ENCODE results near the gene TENM4.
A peak's percentile ranks its signal among the peaks of the same experiment; 100 is the strongest.

The TENM4 gene

DNA sequence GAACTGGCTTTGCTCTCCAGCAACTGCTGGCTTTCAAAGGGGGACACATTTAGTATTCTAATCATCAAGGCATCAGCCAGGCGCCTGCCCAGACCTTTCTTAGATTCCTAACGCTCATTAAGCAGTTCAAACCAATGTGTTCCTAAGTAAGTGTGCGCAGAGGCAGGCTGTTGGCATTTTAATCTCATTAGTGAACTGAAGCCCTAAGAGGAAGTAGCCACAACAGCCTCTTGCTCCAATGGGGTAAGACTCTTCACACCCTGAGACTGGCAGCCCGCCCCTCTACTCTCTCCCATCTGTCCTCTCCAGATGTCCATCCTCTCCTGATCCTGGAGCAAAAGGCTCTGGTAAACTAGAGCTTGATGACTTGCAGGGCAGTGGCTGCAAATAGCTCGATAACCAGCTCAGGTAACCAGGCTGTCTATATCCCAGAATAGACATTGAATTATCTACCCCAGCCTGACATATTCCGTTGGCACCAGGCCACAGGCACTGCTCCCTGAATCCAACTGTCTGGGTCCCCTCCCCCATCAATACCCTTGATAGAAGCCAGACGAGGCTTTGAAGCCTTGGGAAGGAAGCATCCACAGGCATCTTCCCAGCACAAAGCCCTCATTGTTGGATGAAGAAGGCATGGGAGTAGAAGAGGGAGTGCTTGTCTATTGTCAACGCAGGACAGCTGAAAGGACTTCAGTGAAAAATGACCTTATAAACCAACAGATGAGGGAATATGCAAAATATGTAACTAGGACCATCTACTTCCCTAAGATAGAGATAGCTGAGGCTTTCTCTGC is 321.1 kb downstream of the TENM4 start:
- ATAC-seq = no peak
- no peak for DNase-seq

DNA sequence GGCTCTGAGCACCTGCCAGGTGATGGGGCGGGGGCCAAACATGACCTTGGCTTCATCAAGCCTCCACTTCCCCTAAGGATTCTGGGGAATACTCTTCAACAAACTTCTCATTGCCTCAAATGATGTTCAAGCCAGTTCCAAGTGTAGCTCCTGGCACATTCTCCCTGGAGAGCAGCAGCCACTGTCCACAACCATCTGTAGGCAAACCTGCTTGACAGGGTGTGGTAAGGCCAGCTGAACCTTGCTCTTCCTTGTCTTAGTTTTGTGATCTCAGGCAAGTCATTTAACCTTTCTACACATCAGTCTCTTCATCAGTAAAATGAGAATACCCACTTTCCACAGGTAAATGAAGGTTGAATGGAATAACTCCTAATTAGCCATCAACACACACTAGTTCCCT is 323.3 kb downstream of the TENM4 start:
- DNase-seq (no peak), ATAC-seq (no peak)

DNA sequence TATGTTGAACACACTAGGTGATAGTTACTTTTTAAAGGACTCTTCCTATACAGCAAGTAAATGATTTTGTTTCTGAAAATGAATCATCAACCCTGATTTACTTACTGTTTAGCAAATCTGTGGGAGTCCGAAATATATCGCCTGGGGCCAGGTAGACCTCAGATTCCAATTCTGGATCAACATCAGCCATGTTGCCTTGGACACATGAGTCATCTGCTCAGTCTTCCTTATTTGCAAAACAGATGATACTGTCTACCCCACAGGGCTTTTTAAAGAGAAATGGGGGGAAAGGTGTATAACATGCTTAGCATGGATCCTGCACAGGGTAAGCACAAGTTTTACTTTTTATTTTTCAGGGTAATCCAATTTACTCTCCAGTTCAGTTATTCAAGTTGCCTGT is 324.2 kb downstream of the TENM4 start:
- DNase-seq (no peak), ATAC-seq (no peak)

- DNase-seq (no peak), ATAC-seq (no peak)
Observed at GRCh38 chr11:79113054-79113690, 327.7 kb downstream of the TENM4 start.

DNA sequence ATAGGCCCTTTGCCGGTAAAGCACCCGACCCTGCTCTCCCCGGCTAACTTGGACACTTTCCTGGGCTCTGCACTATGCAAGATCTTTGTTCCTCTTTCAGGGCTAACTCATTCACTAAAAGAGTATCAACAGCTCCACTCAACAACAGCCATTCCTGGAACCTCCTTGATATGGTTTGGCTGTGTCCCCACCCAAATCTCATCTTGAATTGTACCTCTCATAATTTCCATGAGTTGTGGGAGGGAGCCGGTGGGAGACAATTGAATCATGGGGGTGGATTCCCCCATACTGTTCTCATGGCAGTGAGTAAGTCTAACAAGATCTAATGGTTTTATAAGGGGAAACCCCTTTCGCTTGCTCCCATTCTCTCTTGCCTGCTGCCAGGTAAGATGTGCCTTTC is 330.0 kb downstream of the TENM4 start:
- ATAC-seq (peak; percentile 24), DNase-seq (no peak)

DNA sequence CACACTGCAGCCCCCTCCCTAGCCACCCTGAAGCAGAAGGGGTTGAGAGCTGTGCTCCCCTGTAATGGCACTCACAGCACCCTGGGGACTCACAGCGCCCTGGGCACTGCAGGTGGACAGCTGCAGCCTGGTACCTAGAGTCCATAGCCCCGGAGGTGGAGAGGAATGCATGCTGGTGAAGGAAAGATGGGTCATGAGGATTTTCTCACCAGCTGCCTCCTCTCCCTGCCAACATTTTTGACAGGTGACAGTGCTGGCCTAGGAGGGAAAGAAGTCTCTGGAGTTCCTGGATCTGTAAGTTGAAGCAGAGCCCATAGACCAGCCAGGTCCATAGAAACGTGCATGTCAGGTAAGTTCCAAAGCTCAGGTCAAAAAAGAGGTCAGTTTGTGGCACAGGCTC is 330.5 kb downstream of the TENM4 start:
- ATAC-seq = no peak
- no peak for DNase-seq

DNA sequence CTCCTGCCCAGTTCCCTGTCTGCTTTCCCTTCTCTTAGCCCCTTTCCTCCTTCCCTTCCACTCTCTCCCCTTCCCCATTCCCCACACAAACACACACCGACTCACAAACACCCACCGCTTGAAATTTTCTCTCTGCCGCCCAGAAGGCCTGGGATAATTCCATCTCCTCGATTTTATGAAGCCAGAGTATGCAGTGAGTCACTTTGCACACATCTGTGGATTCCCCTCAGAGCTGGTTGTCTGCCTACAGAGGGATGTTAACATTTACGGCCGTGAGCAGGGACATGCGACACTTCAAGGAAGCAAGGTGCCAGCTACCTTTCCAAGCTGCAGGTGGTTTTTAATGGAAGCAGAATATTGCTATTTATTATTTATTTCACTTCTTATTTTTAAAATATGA is 332.0 kb downstream of the TENM4 start:
- no peak for ATAC-seq

DNA sequence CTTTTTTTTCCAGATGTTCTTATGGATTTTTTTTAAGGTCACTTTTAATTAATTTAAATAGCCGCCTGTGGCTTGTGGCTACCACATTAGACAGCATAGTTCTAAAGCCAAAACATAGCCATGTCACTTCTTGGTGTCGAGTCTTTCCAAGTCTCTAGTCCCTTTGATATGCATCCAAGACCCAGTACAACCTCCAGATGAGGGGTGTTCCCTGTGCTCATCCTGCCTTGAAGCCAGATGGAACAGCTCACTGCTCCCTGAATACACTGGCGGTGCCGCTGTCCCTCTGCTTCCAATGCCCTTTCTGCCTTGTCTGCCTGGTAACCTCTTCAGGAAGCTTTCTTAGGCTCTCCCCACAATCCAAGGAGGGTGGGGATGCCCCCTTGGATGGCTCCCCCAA is 338.0 kb downstream of the TENM4 start:
- DNase-seq = no peak
- ATAC-seq = no peak

More for the DNA sequence above, 332.0 kb downstream of the TENM4 start:
- DNase-seq = no peak

DNA sequence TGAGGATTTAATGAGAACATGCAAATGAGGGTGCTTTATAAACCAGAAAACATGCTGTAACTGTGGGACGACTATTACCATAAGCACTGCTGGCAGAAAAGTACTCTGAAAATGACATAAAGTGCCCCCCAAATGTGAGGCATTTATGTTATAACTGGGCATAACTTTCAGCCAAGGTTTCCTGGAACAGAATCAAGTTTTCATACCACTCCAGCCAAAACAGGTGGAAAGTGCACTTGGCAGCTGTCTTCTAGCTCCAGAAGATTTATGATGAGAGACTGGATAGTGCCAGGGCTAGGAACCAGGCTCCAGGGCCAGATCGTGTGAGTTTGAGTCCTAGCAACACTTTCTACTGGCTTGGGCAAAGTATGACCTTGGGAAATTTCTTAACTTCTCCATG is 339.2 kb downstream of the TENM4 start:
- ATAC-seq (no peak), DNase-seq (no peak)

- DNase-seq = peak; percentile 20
- peak; percentile 54 for ATAC-seq
Observed at GRCh38 chr11:79100093-79100910, 340.5 kb downstream of the TENM4 start.

GRCh38 chr11:79098146-79098545 is 342.7 kb downstream of the TENM4 start:
- DNase-seq (no peak), ATAC-seq (no peak)

GRCh38 chr11:79097246-79097875 is 343.5 kb downstream of the TENM4 start:
- ATAC-seq = no peak
- no peak for DNase-seq

DNA sequence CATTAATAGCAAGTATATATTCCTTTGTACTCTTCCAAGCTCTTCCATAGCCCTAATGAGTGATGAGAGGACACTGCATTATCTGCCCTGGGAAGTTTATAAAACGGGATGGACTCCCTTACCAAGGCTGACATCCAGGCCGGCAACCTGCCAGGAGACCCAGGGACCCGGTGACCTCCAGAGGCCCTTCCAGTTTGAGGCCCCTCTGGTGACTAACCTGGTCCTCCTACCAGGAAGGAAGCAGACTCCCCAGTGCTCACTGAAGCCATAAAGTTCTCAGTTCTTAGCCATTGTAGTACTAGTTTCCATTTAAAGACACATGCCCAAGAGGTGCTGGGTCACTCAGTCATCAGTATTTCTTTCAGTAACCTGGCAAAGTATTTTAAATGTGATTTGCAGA is 345.4 kb downstream of the TENM4 start:
- DNase-seq = no peak
- ATAC-seq = no peak

DNA sequence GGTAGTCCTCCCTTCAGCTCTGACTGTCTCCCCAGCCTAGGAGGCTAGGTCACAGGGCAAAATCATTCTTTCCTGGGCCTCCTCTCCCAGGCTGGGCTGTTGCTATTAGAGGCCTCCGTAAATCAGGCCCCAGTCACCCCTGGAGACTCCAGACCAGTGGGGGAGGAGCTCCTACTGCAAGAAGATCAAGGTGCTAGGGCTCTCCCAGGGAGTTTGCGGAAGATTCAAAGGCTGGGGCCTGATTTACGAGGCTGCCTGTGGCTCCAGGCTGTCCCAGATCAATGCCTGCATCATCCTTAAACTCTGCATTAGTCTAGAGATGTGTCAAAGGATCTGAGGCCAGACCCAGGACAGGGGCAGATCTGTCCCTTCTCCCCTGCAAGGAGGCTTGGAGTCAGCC is 346.2 kb downstream of the TENM4 start:
- DNase-seq (no peak), ATAC-seq (no peak)

DNA sequence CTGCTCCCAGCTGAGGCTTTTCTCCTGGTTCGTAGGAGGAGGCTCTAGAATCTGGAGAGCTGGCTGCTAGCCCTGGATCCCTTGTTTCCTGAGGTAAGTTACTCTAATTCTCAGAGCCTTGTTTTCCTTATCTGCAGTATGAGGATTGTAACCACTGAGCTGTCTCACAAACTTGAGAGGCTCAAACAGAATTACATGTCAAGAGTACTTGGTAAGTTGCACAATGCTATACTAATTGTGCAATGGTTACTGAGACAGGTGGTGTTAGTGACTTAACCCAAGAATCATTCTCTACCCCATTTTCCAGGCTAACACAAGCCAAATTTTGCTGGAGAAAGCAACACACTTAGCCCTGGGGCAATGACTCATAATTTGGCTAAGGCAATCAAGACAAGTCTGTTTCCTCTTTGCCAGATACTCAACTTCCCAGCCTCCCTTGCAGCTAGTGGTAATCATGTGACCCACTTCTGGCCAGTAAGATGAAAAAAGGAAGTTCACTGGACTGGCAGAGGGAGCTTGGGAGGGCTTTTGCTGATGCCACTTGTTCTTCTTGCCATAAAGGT is 348.0 kb downstream of the TENM4 start:
- DNase-seq (no peak), ATAC-seq (no peak)

DNA sequence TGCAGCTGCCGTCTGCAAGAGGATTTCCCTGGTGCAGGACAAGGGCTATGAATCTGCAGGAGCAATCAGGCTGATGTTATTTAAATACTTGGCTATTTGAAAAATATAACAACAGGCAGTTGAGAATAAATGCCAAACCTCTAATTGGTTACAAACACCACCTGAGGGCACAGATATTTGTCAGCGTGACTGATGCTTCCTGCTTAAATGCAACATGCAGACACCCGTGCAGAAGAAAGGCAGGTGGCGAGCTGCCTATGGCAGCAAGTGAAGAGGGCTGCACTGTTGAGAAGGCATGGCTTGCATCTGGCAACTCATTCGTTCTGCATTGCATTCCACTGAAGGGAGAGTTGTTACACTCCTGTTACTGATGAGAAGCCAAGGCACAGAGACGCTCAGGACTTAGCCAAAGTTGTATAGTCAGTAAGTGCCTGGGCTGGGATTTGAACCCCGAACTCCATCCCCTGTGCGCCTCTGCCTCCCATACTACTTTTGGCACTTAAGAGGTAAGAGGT is 350.6 kb downstream of the TENM4 start:
- ATAC-seq = no peak
- DNase-seq = no peak

DNA sequence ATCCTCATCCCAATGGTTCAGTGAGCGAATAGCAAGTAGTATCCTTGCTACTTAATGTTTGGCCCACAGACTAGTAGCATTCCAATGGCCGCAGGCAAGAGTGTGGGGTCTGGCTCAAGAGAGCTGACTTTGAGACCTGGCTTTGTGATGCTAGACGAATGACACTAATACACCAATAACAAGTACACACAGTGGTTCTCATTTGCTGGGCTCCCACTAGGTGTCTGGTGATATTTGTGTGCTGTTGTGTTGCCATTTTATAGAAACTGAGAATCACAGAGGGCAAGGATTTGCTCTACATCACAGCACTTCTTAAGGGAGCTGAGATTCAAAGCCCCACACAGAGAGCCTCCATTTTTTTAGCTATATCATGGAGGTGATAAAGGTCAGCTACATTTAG is 351.2 kb downstream of the TENM4 start:
- ATAC-seq (no peak), DNase-seq (no peak)

- ATAC-seq = no peak
- no peak for DNase-seq
Observed at GRCh38 chr11:79088967-79089366, 351.9 kb downstream of the TENM4 start.

GRCh38 chr11:79087961-79088318 is 352.9 kb downstream of the TENM4 start:
- DNase-seq (no peak), ATAC-seq (no peak)

DNA sequence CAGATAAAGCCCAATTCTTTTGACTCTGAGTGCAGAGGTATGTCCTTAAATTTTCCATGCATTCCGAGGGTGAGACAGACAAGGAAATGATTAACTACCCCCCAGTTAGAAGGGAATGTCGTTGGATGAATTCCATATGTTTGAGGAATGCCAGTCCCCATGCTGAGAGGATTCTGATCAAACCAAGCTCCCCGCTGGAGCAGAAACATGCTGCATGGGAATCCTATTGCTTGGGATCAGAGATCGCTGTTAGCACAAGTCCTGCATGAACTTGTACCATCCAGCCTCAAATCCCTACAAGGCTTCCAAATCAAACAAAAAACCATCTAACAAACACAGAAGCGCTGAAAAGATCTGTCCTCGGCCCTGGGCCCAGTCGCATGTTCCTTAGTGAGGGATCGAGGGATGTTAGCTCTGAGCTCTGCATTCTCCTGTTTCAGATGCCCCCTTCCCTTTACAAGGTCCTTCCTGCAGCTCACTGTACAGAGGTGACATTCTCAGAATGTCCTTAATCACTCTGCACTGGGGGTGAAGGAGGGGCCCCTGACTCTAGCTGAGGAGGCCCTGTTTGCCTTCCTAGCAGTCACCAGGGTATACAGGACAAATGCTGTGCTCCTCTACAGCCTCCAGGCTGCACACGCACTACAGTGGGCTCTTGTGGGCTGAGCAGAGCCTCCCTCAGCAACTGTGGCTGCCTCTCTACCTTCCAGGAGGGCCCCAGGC is 353.4 kb downstream of the TENM4 start:
- no peak for ATAC-seq
- no peak for DNase-seq

GRCh38 chr11:79086056-79086455 is 354.8 kb downstream of the TENM4 start:
- ATAC-seq = no peak
- DNase-seq = no peak

- no peak for DNase-seq
- no peak for ATAC-seq
Observed at GRCh38 chr11:79084382-79084781, 356.4 kb downstream of the TENM4 start.
